ENCODE data around the gene IQCE. TPM values are rescaled to one million over a fixed set of nuclear protein-coding genes. Genes with fewer than 3 reads are reported as not detected.

The IQCE gene
- total RNA-seq, 4 donors from 2014 or later = 10.5 to 18.6 (median 12.8) TPM

DNA sequence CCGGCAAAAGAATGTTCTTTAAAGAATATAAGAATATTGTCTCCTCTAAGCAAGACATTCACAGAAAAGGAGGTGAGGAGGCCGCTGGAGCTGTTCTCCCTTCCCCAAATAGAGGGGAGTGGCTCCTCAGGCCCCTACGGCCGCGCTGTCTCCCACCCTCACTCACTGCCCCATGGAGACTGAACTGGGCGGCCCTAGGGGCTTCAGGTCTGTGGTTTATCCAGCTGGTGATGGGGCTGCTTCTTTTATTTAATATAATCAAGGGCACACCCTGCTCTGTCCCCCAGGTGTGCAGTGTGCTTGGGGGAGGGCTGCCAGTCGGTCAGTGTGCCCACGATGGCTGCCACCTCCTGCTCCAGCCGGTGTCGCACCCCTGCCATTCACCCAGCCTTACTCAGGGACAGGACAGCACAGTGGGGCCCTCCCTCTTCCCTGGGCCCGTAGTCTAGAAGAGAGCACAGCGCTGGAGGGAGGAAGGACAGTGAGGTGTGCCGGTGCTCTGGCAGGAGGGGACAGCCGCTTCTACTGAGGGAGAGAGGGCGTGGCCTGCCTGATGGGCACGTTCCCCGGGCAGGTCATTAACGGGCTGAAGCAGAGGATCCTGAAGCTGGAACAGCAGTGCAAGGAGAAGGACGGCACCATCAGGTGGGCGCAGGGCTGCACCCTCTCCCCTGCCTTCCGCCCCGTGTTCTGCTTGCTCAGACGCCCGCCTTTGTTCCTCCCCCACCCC lies 23.4 kb downstream of the IQCE start:
- intact Hi-C loops (cut with DNase I; ENCODE audit: low total_unique reads) = no loop called here

DNA sequence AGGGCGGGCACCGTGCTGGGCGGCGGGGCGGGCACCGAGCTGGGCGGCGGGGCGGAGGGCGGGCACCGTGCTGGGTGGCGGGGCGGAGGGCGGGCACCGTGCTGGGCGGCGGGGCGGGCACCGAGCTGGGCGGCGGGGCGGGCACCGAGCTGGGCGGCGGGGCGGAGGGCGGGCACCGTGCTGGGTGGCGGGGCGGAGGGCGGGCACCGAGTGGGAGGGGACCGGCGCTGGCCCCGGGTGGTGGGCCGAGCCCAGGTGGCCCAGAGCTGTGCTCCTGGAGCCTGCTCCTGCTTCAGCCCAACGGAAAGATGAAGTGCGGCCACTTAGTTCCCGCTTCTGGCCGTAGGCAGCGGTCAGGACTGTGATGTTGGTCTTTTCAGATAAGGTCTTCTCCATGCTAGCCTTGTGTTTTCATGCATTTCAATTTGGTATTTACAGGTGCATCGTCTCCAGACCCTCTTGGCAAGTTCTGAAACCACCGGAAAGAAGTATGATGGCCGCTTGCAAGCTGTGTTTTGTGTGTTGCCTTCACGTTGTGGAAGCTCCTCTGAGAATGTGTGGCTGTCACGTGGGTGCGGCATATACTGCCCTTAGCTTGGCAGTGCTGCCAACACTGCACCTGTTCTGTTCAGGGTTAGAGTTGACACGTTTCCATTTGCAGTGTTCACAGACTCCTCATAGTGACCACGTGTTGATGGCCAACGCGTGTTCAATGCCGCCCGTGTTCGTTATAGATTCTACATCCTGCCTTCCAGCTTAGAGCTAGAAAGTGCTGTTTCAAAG lies 25.2 kb downstream of the IQCE start:
- TF ChIP-seq, protein P1, sequence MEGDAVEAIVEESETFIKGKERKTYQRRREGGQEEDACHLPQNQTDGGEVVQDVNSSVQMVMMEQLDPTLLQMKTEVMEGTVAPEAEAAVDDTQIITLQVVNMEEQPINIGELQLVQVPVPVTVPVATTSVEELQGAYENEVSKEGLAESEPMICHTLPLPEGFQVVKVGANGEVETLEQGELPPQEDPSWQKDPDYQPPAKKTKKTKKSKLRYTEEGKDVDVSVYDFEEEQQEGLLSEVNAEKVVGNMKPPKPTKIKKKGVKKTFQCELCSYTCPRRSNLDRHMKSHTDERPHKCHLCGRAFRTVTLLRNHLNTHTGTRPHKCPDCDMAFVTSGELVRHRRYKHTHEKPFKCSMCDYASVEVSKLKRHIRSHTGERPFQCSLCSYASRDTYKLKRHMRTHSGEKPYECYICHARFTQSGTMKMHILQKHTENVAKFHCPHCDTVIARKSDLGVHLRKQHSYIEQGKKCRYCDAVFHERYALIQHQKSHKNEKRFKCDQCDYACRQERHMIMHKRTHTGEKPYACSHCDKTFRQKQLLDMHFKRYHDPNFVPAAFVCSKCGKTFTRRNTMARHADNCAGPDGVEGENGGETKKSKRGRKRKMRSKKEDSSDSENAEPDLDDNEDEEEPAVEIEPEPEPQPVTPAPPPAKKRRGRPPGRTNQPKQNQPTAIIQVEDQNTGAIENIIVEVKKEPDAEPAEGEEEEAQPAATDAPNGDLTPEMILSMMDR (IDR thresholded peaks at IDR 0.05) = no peak
- no peak for TF ChIP-seq POLR2A (IDR thresholded peaks at IDR 0.05)
- 92 to 93% methylated on average over 29 to 31 of the region's 54 CpGs for WGBS, 2 donors
- DNase-seq (ENCODE audit: low spot score in 2 of 2) = no peak
- intact Hi-C loops (cut with DNase I; ENCODE audit: low total_unique reads) = no loop called here
- H3K4me3 ChIP-seq (ENCODE audit: low read depth, poor library complexity, severe bottlenecking) = no peak overlapping the region

More for the DNA sequence above, 23.4 kb downstream of the IQCE start:
- DNase-seq (ENCODE audit: low spot score in 2 of 2) = no peak
- WGBS, 2 donors = 82 to 91% methylated on average over 20 to 24 of the region's 24 CpGs
- TF ChIP-seq, protein P1 (IDR thresholded peaks at IDR 0.05) = no peak
- TF ChIP-seq POLR2A (IDR thresholded peaks at IDR 0.05) = no peak
- H3K4me3 ChIP-seq (ENCODE audit: low read depth, poor library complexity, severe bottlenecking) = no peak overlapping the region

DNA sequence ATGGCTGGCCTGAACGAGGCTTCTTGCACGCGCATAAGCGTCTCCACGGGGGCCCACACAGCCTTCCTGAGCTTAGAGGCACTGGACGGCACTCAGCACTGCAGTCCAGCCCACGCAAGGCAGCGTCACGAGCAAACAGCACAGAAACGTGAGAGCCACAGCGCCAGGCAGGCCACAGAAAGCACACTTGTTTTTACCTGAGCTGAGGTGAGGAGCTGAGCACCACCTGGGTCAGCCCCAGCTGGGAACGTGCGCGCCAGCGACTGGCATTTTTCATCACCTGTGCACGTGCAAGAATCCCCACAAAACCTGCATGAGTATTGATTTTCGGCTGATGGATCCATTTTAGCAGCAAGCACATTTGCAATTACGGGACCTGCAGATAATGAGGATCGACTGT lies 26.7 kb downstream of the IQCE start:
- 85 to 88% methylated on average over 19 of the region's 19 CpGs for WGBS, 2 donors
- intact Hi-C loops (cut with DNase I; ENCODE audit: low total_unique reads) = no loop called here
- TF ChIP-seq, protein P1 (IDR thresholded peaks at IDR 0.05) = no peak
- no peak for TF ChIP-seq POLR2A (IDR thresholded peaks at IDR 0.05)

DNA sequence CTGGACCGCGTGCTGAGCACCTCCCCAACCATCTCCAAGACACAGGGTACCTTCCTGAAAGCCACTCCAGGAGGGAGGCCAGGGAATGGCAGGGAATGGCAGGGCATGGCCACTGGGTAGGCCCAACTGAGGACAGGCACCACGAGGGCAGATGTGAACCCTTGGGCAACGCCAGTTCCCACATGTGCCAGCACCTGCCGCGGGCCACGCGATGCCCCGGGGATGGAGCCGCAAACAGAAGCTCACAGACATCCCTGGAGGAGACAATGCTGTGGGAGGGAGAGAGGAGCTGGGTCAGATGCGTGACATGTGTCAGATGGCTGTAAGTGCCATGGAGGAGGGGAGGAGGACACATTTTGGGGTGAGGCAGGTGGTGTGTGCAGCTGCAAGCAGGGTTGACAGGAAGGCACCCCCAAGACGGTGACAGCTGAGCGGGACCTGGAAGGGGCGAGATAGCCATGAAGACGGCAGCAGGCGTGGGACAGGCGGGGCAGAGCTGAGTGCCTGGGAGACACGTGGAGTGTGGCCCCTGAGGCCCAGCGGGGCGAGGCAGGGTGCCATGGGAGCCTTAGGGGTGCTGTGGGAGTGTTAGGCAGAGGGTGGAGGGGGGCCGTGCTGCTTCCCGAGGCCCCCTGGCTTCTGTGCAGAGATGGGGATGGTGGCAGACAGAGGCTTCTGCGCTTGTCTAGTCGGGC lies 27.7 kb downstream of the IQCE start:
- no peak for TF ChIP-seq POLR2A (IDR thresholded peaks at IDR 0.05)
- TF ChIP-seq, protein P1 (IDR thresholded peaks at IDR 0.05) = no peak
- H3K4me3 ChIP-seq (ENCODE audit: low read depth, poor library complexity, severe bottlenecking) = no peak overlapping the region
- intact Hi-C loops (cut with DNase I; ENCODE audit: low total_unique reads) = no loop called here
- no peak for DNase-seq (ENCODE audit: low spot score in 2 of 2)
- WGBS, 2 donors = 90% methylated on average over 24 of the region's 24 CpGs

More for the DNA sequence above, 26.7 kb downstream of the IQCE start:
- DNase-seq (ENCODE audit: low spot score in 2 of 2) = no peak
- H3K4me3 ChIP-seq (ENCODE audit: low read depth, poor library complexity, severe bottlenecking) = no peak overlapping the region

DNA sequence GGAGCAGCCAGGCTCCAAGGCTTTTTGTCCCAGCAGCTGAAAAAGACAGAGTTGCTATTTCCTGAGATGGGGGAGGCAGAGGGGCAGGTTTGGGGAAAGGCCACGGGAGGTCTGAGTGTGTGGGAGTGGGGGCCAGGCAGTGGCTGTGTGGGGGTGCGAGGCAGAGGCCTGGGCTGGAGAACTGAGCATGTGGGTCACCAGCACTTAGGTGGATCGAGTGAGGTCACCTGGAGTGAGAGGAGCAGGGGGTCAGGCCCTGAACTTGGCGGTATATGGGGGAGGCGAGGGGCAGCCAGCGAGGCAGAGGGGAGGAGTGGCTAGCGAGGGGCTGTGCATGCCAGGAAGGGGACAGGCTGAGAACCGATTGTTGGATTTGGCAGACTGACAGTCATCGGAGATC lies 28.4 kb downstream of the IQCE start:
- intact Hi-C loops (cut with DNase I; ENCODE audit: low total_unique reads) = no loop called here
- TF ChIP-seq, protein P1 (IDR thresholded peaks at IDR 0.05) = no peak
- no peak for TF ChIP-seq POLR2A (IDR thresholded peaks at IDR 0.05)
- 94 to 95% methylated on average over 9 of the region's 9 CpGs for WGBS, 2 donors
- DNase-seq (ENCODE audit: low spot score in 2 of 2) = no peak
- no peak overlapping the region for H3K4me3 ChIP-seq (ENCODE audit: low read depth, poor library complexity, severe bottlenecking)
